Activated naive CD8-positive, alpha-beta T cell treated with anti-CD3 and anti-CD28 coated beads for 36 hours (primary cell): ENCODE measurements around the gene ABCA13. TPM values are rescaled to one million over a fixed set of nuclear protein-coding genes. Genes with fewer than 3 reads are reported as not detected.

ENCODE experiments used
- DNase-seq: peaks from one replicate; pipeline ENCODE4 v3.0.0; 2021
- H3K27ac Mint-ChIP-seq: one replicate; pipeline ENCODE4 v1.8.0; 2022; ENCODE audit warnings: mild to moderate bottlenecking, moderate library complexity, mixed read lengths
- H3K27me3 Mint-ChIP-seq: one replicate; pipeline ENCODE4 v1.8.0; 2022; ENCODE audit warnings: mild to moderate bottlenecking, mixed read lengths
- H3K36me3 Mint-ChIP-seq: one replicate; pipeline ENCODE4 v1.8.0; 2021; ENCODE audit warnings: mild to moderate bottlenecking, mixed read lengths
- H3K4me1 Mint-ChIP-seq: one replicate; pipeline ENCODE4 v1.8.0; 2021; ENCODE audit warnings: mixed read lengths
- H3K4me3 Mint-ChIP-seq: one replicate; pipeline ENCODE4 v1.8.0; 2022; ENCODE audit warnings: mild to moderate bottlenecking, moderate library complexity, mixed read lengths
- H3K9me3 Mint-ChIP-seq: one replicate; pipeline ENCODE4 v1.8.0; 2022; ENCODE audit warnings: mixed read lengths
- total RNA-seq, 2 experiments: library from RNA; stranded (reverse); gene quantifications; one replicate each; pipeline ENCODE4 v1.2.3, GENCODE V29; 2021

ABCA13 gene
- total RNA-seq, 2 experiments from 2014 or later, result 0.04 TPM

GRCh38 chr7:48634116-48634632 lies 462.9 kb downstream of the ABCA13 start:
- no peak for DNase-seq
- peaks cover 3% of the 10 kb centered on the region for H3K27me3 Mint-ChIP-seq
- no peak overlapping the region for H3K4me3 Mint-ChIP-seq
- H3K4me1 Mint-ChIP-seq, result peaks cover 5% of the 10 kb centered on the region
- H3K9me3 Mint-ChIP-seq, result peaks cover 5% of the 10 kb centered on the region
- H3K36me3 Mint-ChIP-seq, result no peaks in the 10 kb centered on the region
- no peak overlapping the region for H3K27ac Mint-ChIP-seq

- DNase-seq, result no peak
- no peak overlapping the region for H3K4me3 Mint-ChIP-seq
- H3K27me3 Mint-ChIP-seq, result peaks cover 3% of the 10 kb centered on the region
- peaks cover 5% of the 10 kb centered on the region for H3K9me3 Mint-ChIP-seq
- no peak overlapping the region for H3K27ac Mint-ChIP-seq
- H3K4me1 Mint-ChIP-seq, result peaks cover 5% of the 10 kb centered on the region
- H3K36me3 Mint-ChIP-seq, result no peaks in the 10 kb centered on the region
These were observed 464.5 kb downstream of the ABCA13 start for GRCh38 chr7:48635796-48636195.

- H3K36me3 Mint-ChIP-seq, result no peaks in the 10 kb centered on the region
- DNase-seq, result no peak
- H3K27ac Mint-ChIP-seq, result no peak overlapping the region
- no peak overlapping the region for H3K4me3 Mint-ChIP-seq
- H3K4me1 Mint-ChIP-seq, result peaks cover 5% of the 10 kb centered on the region
- H3K27me3 Mint-ChIP-seq, result peaks cover 3% of the 10 kb centered on the region
- peaks cover 5% of the 10 kb centered on the region for H3K9me3 Mint-ChIP-seq
These were observed 465.2 kb downstream of the ABCA13 start for GRCh38 chr7:48636391-48637015.

GRCh38 chr7:48637382-48637781 lies 466.1 kb downstream of the ABCA13 start:
- Mint-ChIP-seq H3K27ac (no peak overlapping the region), H3K4me3 (no peak overlapping the region), H3K27me3 (no peaks in the 10 kb centered on the region), H3K36me3 (no peaks in the 10 kb centered on the region), H3K4me1 (peaks cover 5% of the 10 kb centered on the region), H3K9me3 (no peaks in the 10 kb centered on the region)
- DNase-seq, result no peak

GRCh38 chr7:48638041-48638440 lies 466.8 kb downstream of the ABCA13 start:
- Mint-ChIP-seq H3K36me3 (no peaks in the 10 kb centered on the region), H3K4me3 (no peak overlapping the region), H3K27me3 (no peaks in the 10 kb centered on the region), H3K9me3 (no peaks in the 10 kb centered on the region), H3K4me1 (peaks cover 5% of the 10 kb centered on the region), H3K27ac (no peak overlapping the region)
- no peak for DNase-seq

- H3K27ac Mint-ChIP-seq, result no peak overlapping the region
- no peaks in the 10 kb centered on the region for H3K27me3 Mint-ChIP-seq
- H3K36me3 Mint-ChIP-seq, result no peaks in the 10 kb centered on the region
- H3K9me3 Mint-ChIP-seq, result no peaks in the 10 kb centered on the region
- no peak for DNase-seq
- no peaks in the 10 kb centered on the region for H3K4me1 Mint-ChIP-seq
- no peak overlapping the region for H3K4me3 Mint-ChIP-seq
These were observed 472.3 kb downstream of the ABCA13 start for GRCh38 chr7:48643431-48644013.

- Mint-ChIP-seq H3K27ac (no peak overlapping the region), H3K4me1 (no peaks in the 10 kb centered on the region), H3K4me3 (no peak overlapping the region), H3K27me3 (no peaks in the 10 kb centered on the region), H3K9me3 (peaks cover 3% of the 10 kb centered on the region), H3K36me3 (no peaks in the 10 kb centered on the region)
- DNase-seq, result no peak
These were observed 486.9 kb downstream of the ABCA13 start for GRCh38 chr7:48658138-48658537.

- Mint-ChIP-seq H3K36me3 (no peaks in the 10 kb centered on the region), H3K27me3 (no peaks in the 10 kb centered on the region), H3K27ac (no peak overlapping the region), H3K4me1 (no peaks in the 10 kb centered on the region), H3K9me3 (peaks cover 3% of the 10 kb centered on the region), H3K4me3 (no peak overlapping the region)
- no peak for DNase-seq
These were observed 489.1 kb downstream of the ABCA13 start for GRCh38 chr7:48660306-48660870.

- Mint-ChIP-seq H3K4me3 (no peak overlapping the region), H3K27ac (no peak overlapping the region), H3K4me1 (no peaks in the 10 kb centered on the region), H3K36me3 (no peaks in the 10 kb centered on the region), H3K9me3 (peaks cover 3% of the 10 kb centered on the region), H3K27me3 (no peaks in the 10 kb centered on the region)
- no peak for DNase-seq
These were observed 493.0 kb downstream of the ABCA13 start for GRCh38 chr7:48664241-48664640.

GRCh38 chr7:48665353-48666135 lies 494.3 kb downstream of the ABCA13 start:
- Mint-ChIP-seq H3K9me3 (peaks cover 3% of the 10 kb centered on the region), H3K27ac (no peak overlapping the region), H3K27me3 (no peaks in the 10 kb centered on the region), H3K36me3 (no peaks in the 10 kb centered on the region), H3K4me3 (no peak overlapping the region), H3K4me1 (no peaks in the 10 kb centered on the region)
- no peak for DNase-seq

- DNase-seq, result no peak
- Mint-ChIP-seq H3K27me3 (no peaks in the 10 kb centered on the region), H3K4me1 (no peaks in the 10 kb centered on the region), H3K36me3 (no peaks in the 10 kb centered on the region), H3K27ac (no peak overlapping the region), H3K4me3 (no peak overlapping the region), H3K9me3 (no peaks in the 10 kb centered on the region)
These were observed 496.1 kb downstream of the ABCA13 start for GRCh38 chr7:48667407-48667806.

- Mint-ChIP-seq H3K4me3 (no peak overlapping the region), H3K36me3 (no peaks in the 10 kb centered on the region), H3K27ac (no peak overlapping the region), H3K9me3 (peaks cover 23% of the 10 kb centered on the region), H3K27me3 (no peaks in the 10 kb centered on the region), H3K4me1 (no peaks in the 10 kb centered on the region)
- no peak for DNase-seq
These were observed 500.4 kb downstream of the ABCA13 start for GRCh38 chr7:48671656-48672055.

GRCh38 chr7:48681006-48681405 lies 509.7 kb downstream of the ABCA13 start:
- no peak for DNase-seq
- Mint-ChIP-seq H3K27me3 (no peaks in the 10 kb centered on the region), H3K4me1 (no peaks in the 10 kb centered on the region)

GRCh38 chr7:48691788-48692187 lies 520.5 kb downstream of the ABCA13 start:
- Mint-ChIP-seq H3K27me3 (no peaks in the 10 kb centered on the region), H3K9me3 (peaks cover 7% of the 10 kb centered on the region), H3K4me3 (no peak overlapping the region), H3K27ac (no peak overlapping the region), H3K36me3 (no peaks in the 10 kb centered on the region), H3K4me1 (no peaks in the 10 kb centered on the region)
- DNase-seq, result no peak

More at GRCh38 chr7:48681006-48681405, 509.7 kb downstream of the ABCA13 start:
- Mint-ChIP-seq H3K9me3 (peaks cover 7% of the 10 kb centered on the region), H3K27ac (no peak overlapping the region), H3K4me3 (no peak overlapping the region), H3K36me3 (no peaks in the 10 kb centered on the region)
